GM18498 (cell line): ENCODE data around the gene C1GALT1C1L.
"Not testable (repeated sequence)": the region's sequence is repeated elsewhere in the genome, so short reads cannot be mapped to it uniquely, and the experiment has no call there.

Experiments
- ATAC-seq: cut with Tn5 transposase; IDR thresholded peaks from one replicate; pipeline ENCODE4 v1.9.1; 2021; ENCODE audit warnings: mild to moderate bottlenecking, moderate library complexity; ENCODE audit not compliant: unreplicated experiment

C1GALT1C1L gene

DNA sequence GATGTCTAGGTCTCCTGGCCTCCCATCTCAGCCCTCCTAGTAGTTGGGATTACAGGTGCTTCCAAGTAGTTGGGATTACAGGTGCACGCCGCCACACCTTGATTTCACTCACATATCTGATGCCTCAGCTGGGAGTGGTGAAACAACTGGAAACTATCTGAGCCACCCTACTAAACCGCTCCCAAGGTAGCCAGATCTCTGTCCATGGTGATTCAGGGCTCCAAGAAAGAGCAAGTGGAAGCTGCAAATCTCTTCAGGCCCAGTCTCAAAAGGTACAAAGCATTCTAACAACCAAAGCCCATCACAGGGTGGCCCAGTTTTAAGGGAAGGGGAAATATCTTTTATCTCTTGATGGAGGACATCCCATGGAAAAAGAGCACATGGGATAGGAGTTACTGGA, 19.0 kb downstream of the C1GALT1C1L start:
- ATAC-seq: no peak

DNA sequence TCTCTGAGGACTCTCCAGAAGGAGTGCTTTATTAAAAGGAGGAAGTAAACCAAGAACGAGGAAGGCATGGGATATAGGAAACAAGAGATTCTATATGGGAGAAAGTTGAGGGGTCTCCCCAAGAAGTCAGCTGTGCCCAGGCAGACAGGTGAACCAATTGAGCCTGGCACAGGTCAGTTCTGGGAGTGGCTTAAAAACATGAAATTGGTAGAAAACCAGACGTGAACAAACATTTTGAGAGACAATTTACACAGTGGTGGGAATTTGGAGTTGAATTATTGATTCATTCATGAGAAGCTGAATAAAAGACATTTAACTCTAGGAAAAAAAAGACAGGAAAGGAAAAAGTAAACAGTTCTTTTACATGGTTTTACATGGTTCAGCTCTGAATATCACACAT, 22.7 kb downstream of the C1GALT1C1L start:
- ATAC-seq: no peak

DNA sequence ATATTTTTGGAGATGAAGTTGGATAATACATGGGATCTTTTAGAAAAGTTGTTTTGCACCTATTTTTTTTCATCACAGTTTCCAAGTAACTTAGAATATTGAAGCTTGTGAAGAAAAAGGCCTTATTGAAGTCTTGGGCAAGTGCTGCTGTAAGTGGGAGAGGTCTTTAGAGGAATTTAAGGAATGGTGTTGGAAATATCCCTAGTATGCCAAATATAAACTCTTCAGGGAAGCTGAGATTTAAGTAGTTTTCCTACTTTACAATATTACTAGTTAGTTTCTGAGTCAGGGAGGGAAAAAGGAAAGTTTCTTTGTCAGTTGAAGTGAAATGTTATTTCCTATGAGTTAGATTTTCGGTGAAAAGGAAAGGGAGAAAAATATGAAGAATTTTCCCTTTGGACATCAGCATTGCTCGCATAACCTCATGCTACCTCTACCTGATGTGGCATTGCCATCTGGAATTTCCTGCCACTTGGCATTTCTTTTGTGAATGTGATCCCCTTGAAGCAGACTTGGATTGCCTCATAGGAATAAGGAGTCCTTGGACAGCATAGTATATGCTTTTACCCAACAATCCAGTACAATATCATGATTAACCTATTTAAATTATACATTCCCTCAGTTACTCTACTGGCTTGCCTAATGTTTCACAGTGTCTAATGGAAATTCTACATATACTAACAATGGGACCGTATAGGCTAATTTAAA, 27.1 kb downstream of the C1GALT1C1L start:
- no peak for ATAC-seq

DNA sequence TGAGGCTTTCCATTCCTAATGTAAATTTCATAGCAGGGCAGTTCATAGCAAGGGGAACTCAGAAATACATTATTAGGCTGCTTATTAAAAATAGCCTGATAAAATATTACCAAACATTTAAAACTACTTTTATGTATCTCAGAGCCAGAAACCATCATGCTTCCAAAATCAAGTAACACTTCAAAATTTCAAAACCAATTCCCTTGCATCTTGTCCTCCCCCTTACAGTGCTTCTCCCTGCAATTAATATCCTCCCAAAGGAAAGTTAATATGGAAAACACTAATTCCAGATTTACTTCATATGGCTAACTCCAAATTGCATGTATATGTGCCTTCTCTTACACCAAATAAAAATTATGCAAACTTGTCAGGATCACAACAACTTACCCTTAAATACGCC, 32.5 kb downstream of the C1GALT1C1L start:
- ATAC-seq: no peak

DNA sequence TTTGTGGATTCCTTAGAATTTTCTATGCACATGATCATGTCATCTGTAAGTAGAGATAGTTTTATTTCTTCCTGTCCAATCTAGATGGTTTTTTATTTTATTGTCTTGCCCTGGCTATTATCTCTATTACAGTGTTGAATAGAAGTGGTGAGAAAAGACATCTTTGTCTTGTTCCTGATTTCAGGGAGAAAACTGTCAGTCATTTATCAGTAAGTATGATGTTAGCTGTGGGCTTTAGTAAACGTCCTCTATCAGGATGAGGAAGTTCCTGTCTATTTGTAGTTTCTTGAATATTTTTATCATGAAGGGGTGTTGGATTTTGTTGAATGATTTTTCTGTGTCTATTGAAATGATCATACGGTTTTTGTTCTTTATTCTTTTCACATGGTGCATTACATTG, 33.9 kb downstream of the C1GALT1C1L start:
- ATAC-seq: no peak

DNA sequence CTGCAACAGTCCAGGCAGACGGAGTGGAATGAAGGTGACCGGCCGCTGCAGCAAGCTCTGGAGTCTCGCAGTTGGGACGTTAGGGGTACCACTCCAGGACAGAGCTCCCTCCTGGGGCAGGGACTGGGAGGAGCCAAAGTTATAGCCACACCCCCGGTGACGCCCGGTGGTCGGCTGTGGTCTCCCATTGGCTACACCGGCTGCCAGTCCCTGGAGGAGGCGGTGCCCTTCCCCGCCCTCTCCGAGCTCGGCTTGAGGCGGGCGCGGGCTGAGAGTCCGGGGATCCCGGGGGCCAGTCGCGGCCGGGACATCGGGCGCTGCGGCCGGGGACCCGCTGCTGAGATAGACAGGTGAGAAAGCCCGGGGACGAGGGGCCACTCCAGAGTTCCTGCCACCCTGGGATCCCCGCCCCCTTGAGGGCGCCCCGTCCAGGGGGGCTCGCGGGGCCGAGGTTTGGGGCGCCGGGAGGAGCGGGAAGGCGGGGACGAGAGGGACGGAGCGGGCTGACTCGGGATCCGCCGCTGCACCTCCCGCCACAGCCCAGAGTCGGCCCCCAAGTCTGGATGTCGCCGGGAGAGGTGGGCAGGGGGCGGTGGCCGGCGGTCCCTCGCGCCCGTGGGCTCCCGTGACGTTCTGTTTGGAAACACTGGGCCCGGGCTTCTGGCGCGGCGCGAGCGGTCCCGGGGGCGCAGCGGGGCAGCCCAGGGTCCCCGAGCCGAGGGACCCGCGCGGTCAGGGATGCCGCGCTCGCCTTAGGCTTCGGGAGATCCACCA, 39.0 kb downstream of the C1GALT1C1L start, which contains the start of gene PLEKHH2:
Gene PLEKHH2, plus strand, starts transcription at position 231 of the 774 bp plus-strand sequence. CDS start 7,414 bp downstream, outside the sequence.
- peak; percentile 100 for ATAC-seq

DNA sequence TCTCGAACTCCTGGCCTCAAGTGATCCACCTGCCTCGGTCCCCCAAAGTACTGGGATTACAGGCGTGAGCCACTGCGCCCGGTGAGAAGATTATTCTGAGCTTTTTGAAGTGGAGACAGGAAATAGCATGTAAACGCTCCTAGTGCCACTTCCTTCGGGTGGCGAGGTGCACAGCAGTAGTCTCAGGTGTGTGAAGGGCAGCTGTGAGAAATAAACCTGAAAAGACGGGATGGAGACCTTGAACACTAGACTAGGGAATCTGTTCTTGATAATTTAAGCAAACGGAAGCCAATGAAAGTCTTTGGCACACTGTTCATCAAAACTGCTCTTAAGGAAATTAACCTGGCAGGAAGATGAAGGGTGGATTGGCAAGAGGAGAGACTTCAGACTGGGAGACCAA, 39.6 kb downstream of the C1GALT1C1L start:
- ATAC-seq: no peak

DNA sequence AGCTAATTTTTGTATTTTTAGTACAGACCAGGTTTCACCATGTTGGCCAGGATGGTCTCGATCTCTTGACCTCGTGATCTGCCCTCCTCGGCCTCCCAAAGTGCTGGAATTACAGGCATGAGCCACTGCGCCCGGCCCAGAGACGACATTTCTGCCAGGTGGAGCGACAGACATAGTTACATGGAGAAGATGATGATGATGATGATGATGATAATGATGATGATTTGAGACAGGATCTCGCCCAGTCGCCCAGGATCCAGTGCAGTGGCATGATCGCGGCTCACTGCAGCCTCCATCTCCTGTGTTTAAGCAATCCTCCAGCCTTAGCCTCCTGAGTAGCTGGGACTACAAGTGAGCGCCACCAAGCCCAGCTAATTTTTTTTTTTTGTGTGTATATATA, 40.1 kb downstream of the C1GALT1C1L start:
- not testable (repeated sequence) for ATAC-seq

DNA sequence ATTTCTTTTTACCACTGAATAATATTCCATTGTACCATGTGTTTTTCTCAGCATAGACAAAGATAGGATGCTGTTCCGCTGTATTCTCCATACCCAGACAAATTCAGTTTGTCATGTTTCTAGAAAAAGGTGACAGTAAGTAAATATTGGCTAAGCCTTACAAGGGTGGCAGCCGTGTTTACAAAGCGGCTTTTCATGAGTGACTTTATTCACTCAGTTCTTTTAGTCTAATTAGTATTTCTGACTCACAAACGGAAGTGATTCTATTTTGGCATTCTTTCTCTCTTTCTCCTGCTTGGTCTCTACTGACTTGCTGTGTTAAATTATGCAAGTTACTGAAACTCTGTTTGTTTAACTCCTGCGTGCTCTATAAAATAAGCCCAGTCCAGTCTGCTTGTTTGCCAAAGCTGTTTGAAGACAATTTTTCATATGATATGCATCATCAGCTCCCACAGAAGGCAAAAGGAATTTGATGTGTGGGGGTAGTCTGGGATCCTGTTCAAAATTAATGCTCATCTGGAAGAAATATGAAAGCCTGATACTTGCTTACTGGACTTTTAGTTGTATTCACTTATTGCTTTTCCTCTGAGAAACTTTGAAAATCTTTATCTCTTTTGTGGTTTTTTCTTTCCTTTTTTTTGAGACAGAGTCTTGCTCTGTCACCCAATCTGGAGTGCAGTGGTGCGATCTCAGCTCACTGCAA, 41.5 kb downstream of the C1GALT1C1L start:
- ATAC-seq: no peak

DNA sequence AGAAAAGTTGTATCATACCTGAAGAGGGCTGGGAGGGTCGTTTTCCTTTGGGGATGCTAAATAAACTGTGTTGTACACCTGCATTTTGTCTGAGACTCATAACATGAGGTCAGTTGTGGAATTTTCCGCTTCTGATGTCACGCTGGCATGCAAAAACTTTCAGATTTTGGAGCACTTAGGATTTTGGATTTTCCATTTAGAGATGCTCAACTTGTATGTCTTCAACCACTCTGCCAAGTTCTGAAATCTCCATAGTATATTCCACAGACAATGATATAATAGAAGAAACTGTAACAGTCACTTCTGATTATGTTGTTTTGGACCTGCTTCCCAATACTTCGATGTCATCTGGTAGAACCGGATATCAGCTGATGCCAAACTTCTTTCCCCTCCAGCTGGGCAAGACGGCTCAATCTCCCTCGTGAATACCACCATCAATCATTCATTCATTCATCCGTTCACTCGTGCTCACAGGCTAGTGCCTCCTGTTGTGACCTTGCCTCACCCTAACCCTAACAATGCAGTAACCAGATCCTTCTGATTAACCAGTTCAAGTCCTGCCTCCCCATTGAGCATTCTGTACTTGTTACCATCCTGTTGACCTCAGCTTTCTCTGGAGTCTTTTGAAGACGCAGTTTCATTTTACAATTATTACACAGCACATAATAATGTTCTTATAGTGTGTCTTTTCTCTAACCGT, 44.5 kb downstream of the C1GALT1C1L start:
- ATAC-seq: no peak
